Colonic mucosa (tissue), 4 donors: ENCODE data around the gene EGLN2. TPM values are rescaled to one million over a fixed set of nuclear protein-coding genes. Genes with fewer than 3 reads are reported as not detected.

Experiments used
- DNase-seq: peaks from one replicate; pipeline ENCODE4 v3.0.0-alpha.2; 2020
- H3K27ac ChIP-seq: fragments of 200-600 bp; one replicate; pipeline ENCODE4 v1.8.0; 2021
- H3K27me3 ChIP-seq: fragments of 200-600 bp; one replicate; pipeline ENCODE4 v1.8.0; 2021
- H3K36me3 ChIP-seq: fragments of 200-600 bp; one replicate; pipeline ENCODE4 v1.8.0; 2021
- H3K4me1 ChIP-seq: fragments of 200-600 bp; one replicate; pipeline ENCODE4 v1.8.0; 2021; ENCODE audit warnings: mild to moderate bottlenecking
- H3K4me3 ChIP-seq: fragments of 200-600 bp; one replicate; pipeline ENCODE4 v1.8.0; 2021
- H3K9ac ChIP-seq, 2 donors: one replicate each; pipeline ENCODE4 v1.7.0; 2013; ENCODE audit warnings: control low read depth in 2 of 2, low read depth in 2 of 2, low read length in 2 of 2
- H3K9me3 ChIP-seq: fragments of 200-600 bp; one replicate; pipeline ENCODE4 v1.8.0; 2021
- CTCF ChIP-seq: fragments of 200-600 bp; IDR thresholded peaks from one replicate; pipeline ENCODE4 v1.8.0; 2022; ENCODE audit warnings: antibody characterized with exemption, mild to moderate bottlenecking
- intact Hi-C: fragments of 100-400 bp; cut with DNase I; formaldehyde crosslinking; loops from one replicate; pipeline ENCODE4 v1.14.1; 2022
- total RNA-seq, 2 donors: library from RNA; stranded (reverse); fragmentation: NEBNext Ultra II Directional in 1 of 2; extraction: Animal tissue kit (Norgen Biotek cat#: 25700) in 1 of 2; gene quantifications; one replicate each; pipeline ENCODE4 v1.2.1, GENCODE V29; 2021
- donor health status: healthy.
- donor health status: DM: no; HTN: no; CAD: no.
- donor health status: DM: no; HTN: no; CAD: no.

The EGLN2 gene
- total RNA-seq, 2 donors from 2014 or later = 67.3 to 87.8 TPM

- no peak for TF ChIP-seq CTCF
- no peak within 1 kb of the TSS for H3K4me3 ChIP-seq
- H3K36me3 ChIP-seq = no peaks in the 10 kb centered on the region
- H3K9ac ChIP-seq = no peak within 1 kb of the TSS
- no peaks in the 10 kb centered on the region for H3K9me3 ChIP-seq
- H3K4me1 ChIP-seq = peaks cover 3% of the 10 kb centered on the region
- H3K27me3 ChIP-seq = no peaks in the 10 kb centered on the region
- H3K27ac ChIP-seq = no peak within 1 kb of the TSS
- no peak for DNase-seq
- intact Hi-C loops = no loop called here
These were observed 23.9 kb upstream of the EGLN2 start, which contains the start of gene MIA for GRCh38 chr19:40774916-40775631. Gene MIA (plus strand): TSS chr19:40775521. CDS start chr19:40775543, 22 bp downstream.

GRCh38 chr19:40775632-40776022 lies 23.4 kb upstream of the EGLN2 start:
- intact Hi-C loops = no loop called here

GRCh38 chr19:40776364-40776763 lies 22.6 kb upstream of the EGLN2 start:
- intact Hi-C loops = no loop called here
- Histone ChIP-seq H3K4me3 (no peak overlapping the region), H3K27me3 (no peaks in the 10 kb centered on the region), H3K36me3 (no peaks in the 10 kb centered on the region), H3K9me3 (no peaks in the 10 kb centered on the region), H3K27ac (no peak overlapping the region), H3K4me1 (peaks cover 3% of the 10 kb centered on the region), H3K9ac (no peak overlapping the region)
- DNase-seq = no peak
- no peak for TF ChIP-seq CTCF

More at GRCh38 chr19:40775632-40776022, 23.4 kb upstream of the EGLN2 start:
- Histone ChIP-seq H3K36me3 (no peaks in the 10 kb centered on the region), H3K4me1 (peaks cover 3% of the 10 kb centered on the region), H3K9ac (no peak overlapping the region), H3K27ac (no peak overlapping the region), H3K27me3 (no peaks in the 10 kb centered on the region), H3K4me3 (no peak overlapping the region), H3K9me3 (no peaks in the 10 kb centered on the region)
- no peak for TF ChIP-seq CTCF
- DNase-seq = no peak

GRCh38 chr19:40776932-40777644 lies 21.9 kb upstream of the EGLN2 start:
- peak overlapping the region; percentile 98 for H3K27ac ChIP-seq
- H3K4me3 ChIP-seq = peak overlapping the region; percentile 65
- peak; percentile 95 for DNase-seq
- no peak for TF ChIP-seq CTCF
- no peaks in the 10 kb centered on the region for H3K9me3 ChIP-seq
- peak overlapping the region; percentile 70 to 99 for H3K9ac ChIP-seq
- intact Hi-C loops = no loop called here
- no peaks in the 10 kb centered on the region for H3K27me3 ChIP-seq
- no peaks in the 10 kb centered on the region for H3K36me3 ChIP-seq
- H3K4me1 ChIP-seq = peaks cover 3% of the 10 kb centered on the region

- no peak for TF ChIP-seq CTCF
- Histone ChIP-seq H3K36me3 (no peaks in the 10 kb centered on the region), H3K4me3 (peak overlapping the region; percentile 65), H3K27me3 (no peaks in the 10 kb centered on the region), H3K4me1 (peaks cover 3% of the 10 kb centered on the region), H3K9ac (peak overlapping the region; percentile 70 to 99), H3K27ac (peak overlapping the region; percentile 98), H3K9me3 (no peaks in the 10 kb centered on the region)
- no peak for DNase-seq
- intact Hi-C loops = no loop called here
These were observed 21.4 kb upstream of the EGLN2 start for GRCh38 chr19:40777645-40777936.
